AG20443 (cell line): ENCODE data around the gene ARHGEF3.

Source experiments
- DNase-seq: peaks from one replicate; pipeline ENCODE4 v3.0.0; 2012; ENCODE audit warnings: low spot score, mixed read lengths

The ARHGEF3 gene

DNA sequence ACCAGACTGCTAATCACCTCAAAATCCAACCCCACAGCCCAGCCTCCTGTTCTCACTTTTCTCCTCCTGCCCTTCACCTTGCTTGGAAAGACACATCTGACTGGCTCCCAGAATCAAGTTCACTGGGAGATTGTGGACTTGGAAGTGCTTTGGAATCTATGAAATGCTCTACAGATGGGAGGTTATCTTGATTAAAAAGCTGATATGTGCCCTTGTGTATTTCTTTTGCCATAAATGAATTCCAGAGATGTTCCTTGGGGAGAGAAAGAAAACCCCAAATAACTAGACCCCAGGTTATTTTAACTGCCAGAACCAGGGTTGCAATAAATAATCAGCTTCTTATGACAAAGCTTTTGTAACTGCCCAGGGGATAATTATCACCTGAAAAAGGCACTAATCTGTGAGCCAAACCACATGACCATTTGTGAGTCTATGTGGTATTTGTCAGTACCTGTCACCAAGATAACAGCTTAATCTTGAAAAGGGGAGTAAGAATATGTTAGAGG lies 21.7 kb upstream of the ARHGEF3 start:
- DNase-seq = no peak

DNA sequence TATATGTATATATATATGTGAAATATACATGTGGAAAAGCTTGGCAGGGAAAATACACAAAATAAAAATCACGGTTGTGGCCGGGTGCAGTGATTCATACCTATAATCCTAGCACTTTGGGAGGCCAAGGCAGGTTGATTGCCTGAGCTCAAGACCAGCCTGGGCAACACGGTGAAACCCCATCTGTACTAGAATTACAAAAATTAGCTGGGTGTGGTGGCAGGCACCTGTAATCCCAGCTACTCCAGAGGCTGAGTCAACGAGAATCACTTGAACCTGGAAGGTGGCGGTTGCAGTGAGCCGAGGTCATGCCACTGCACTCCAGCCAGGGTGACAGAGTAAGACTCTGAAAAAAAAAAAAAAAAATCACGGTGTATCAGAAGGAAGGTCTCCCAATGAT lies 20.8 kb upstream of the ARHGEF3 start:
- DNase-seq = no peak

DNA sequence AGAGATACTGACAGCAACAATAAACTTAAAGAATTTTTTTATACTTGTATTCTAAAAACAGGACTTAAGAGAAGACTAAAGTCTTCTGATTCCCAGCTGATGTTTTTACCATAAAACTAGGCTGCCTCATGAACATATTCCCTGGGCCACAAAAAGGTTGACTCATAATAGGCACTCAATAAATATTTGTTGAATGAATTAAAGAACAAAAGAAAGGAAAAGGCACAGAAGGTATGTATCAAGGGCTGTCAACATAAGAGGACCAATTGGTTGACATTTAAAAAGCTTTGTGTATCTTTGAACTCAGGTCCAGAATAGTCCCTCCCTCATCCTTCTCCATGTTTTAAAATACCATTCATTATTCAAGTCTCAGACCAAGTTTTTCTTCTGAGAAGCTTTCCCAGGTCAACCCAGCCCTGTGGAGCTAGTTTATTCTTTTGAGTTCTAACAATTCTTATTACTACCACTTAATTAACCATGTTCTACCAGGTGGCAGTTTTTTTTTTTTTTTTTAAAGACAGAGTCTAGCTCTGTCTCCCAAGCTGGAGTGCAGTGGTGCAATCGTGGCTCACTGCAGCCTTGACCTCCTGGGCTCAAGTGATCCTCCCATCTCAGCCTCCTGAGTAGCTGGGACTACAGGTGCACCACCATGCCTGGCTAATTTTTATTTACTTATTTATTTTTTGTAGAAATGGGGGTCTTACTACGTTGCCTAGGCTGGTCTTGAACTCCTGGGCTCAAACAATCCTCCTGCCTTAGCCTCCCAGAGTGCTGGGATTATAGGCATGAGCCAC lies 17.5 kb upstream of the ARHGEF3 start:
- DNase-seq = no peak

DNA sequence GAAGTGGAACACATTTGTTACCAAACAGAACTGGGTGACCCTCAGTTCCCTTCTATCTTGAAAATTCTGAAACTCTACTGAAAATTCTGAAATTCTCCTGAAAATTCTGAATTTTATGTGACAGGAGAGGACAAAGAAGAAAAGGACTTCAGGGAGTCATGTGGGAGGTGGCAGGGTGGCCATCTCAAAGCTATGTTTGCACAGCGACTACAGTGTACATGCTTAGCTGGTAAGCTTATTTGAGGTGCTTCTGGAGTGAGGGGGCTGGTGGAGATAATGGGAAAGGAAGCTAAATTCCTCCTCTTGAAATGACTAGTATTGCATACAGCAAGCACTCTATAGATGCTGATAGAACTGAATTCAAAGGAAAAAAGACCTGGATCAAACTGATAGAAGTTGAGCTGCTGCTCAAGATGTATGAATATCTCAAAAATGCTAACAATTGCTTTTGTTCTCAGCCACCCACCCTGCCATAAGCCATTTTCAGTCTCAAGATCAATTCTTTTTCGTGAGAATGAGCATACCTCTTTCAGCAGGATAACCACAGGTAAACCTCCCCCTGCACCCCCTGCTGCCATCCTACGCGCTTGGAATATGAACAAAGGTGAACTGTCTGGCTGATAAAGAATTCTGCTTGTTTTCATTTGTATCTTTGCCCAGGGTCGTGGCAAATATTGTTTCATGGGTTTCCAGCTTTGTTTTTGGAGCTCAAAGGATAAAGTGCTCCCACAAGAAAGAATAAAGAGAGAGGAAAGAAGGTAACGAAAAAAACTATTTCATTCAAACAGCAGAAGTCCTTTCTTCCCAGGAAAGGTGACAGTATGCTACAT lies 16.6 kb upstream of the ARHGEF3 start:
- DNase-seq = no peak

DNA sequence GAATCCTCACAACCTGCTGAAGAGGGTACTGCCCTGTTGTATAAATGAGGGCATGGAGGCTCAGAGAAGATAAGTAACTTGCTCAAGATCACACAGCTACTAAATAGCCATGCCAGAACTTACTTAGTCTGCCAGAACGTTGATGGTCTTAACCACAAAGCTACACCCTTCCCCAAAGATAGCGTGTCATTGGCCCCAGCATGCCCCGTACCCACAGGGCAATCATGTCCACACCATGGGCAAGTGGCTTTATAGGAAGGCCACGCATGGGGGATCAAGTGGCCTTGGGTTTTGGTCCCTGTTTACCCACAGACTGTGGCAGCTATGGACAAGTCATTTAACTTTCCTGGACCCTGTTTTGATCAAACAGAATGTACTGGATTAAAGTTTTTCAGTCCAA lies 15.9 kb upstream of the ARHGEF3 start:
- DNase-seq = no peak

DNA sequence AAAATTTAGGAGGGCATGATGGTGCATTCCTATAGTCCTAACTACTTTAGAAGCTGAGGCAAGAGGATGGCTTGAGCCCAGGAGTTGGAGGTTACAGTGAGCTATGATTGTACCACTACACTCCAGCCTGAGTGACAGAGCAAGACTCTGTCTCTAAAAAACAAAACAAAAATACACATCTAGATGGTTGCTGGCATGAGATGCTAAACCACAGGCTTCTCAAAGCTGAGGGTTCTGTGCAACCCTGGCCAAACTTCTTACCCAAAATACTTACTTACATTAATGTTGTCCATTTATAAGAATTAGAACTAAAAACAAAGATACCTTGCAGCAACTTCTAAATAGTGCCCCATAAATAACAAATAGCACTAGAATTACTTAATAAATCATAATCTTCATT lies 14.3 kb upstream of the ARHGEF3 start:
- no peak for DNase-seq

DNA sequence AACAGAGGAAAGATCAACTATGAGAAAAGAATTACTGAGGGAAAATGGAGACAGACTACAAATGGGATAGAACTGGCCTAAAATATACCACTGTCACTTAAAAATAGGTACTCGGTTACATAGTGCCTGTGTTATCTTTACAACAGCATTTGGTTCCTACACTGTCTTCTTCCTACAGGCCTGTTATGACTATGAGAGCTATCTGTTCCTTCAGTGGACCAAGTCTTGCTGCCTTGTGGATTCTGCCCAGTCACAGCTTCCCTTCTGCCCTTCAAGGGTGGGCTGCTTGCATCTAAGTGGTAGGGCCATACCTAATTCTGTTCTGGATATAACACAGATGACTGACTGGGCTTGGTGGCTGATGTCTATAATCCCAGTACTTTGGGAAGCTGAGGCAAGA lies 13.8 kb upstream of the ARHGEF3 start:
- no peak for DNase-seq

DNA sequence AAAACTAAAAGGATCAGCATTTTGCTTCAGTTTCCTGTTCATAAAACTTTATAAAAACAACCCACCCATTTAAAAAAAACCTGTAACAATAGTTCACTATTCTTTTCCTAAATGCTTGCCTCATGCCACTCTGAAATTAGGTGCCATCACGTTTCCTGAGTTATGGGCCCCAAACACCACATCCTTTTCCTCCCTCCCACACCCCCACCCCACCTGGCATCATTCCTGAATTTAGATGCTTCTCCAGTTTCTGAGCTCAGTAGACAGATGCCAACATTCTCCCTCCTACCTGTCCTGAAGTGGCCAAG lies 11.9 kb upstream of the ARHGEF3 start:
- no peak for DNase-seq

DNA sequence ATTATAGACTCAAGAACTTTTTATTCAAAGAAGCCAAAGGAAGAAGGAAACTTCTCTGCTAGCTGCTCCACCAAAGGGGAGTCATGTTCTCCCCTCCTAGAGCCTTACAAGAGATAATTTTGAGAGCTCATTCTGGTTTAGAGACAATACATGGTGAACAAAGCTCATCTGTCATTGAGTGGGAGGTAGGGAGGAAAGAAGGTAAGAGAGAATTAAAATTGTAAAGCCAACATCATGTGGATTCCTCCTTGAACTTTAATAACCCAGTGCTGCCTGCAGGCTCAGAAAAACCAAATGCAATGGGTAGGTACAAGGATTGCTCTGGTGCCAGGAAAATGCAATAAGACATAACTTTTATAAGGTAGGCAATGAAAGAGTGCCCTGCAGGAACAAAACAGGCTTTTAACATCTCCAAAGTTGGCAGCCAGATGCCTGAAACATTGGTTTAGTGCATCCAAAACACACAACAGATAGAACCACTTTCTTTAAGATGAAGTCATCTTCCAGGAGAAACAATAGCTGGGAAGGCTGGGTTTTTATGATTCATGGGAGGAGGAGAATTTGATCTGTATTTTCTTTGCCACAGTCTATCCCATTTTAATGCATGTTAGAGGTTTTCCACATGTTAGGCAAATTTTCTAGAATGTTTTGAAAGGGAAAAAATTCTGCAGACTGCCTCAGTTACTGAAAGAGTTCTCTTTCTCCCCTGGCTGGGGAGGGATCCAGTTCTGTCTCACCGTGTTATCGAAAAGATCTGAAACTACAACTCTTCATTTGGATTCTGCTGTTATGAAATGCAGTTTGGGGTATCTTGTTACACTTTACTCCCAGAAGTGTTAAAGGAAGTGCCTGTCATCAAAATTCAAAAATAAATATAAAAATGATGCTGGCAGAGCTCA lies 11.3 kb upstream of the ARHGEF3 start:
- DNase-seq = peak; percentile 22

DNA sequence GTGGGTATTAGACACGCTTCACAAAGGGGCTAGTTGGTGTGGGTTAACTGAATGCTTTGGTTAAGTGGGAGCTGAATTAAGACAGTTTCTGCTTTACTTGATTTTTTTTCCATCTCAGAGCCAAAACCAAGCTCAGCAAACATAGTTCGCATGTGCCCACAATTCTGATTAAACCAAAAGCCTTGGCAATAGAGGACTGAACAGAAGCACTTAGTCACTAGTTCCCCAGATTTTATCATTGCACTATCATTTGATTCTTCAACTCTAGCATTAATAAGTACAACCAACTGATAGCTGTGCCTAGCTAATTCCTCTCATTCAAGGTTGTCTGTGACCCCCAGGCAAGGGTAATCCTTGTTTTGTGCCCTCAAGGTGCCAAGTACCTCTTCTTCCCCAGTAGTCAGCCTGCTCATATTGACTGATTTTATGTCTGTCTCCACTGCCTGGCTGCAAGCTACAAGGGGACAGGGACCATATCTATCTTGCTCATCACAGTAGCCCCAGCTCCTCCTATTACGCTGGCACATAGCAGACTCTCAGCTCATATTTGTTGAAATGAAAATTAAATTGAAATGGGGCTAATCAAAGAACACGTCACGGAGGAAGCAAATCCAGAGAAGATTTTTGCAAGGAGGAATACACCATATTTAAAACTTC lies 9.9 kb upstream of the ARHGEF3 start:
- DNase-seq = no peak

DNA sequence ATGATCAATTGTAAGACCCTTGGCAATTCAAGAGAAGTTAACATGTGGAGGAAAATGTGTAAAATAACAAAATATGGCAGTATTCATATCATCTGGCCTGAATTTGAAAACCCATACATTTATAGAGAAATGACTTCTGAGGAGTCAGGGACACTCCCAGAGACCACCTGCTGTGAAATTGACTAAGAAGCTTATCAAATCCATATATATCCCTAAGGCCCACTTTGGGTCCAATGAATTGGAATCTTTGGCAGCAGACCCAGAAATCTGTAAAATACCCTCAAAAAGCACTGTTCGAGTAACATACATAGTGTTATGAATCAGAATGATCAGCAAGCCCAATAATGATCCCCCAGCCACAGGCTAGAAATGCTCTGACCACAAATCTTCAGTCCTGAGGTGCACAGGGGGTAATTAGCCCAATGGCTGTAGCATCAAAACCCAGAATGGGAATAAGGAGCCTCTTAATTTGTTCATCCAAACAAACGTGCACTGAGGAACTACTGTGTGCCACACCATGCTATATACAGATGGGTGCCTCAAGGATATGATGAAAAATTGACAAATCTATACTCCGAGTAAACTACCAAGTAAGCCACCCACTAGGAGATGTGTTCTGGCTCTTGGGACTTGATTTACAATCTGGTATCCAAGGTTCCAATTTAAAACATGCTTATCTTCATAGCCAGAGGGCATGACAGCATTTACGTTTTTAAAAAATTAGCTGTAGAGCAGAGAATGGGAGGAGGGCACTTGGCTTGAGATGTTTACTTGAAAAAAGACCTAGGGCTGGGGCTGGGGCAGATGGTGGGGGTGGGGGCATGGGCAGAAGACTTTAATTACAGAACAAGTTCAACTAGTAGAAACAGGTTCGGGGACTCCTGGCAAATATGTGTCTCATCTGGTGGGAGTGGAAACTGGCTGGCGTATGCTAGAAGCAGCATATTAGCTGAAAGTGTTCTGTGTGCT lies 9.1 kb upstream of the ARHGEF3 start:
- no peak for DNase-seq

DNA sequence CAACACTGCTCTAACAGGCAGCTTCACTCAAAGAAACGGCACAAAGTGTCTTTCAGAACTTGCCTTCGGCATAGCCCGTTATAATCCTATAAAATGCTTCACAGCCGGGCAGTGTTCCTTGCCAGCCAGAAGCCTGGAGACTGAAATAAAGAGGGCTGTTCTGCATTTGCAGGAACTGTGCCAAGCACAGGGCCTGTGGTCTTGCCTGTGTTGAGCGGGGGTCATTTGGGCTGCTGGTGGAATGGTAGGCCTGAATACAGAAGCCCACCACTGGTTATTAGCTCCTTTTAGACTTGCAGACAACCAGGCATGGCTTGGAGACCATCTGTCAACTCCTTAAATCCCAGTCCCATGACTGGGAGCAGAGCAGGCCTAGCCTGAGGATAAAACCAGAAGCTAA lies 4.7 kb upstream of the ARHGEF3 start:
- DNase-seq = no peak

DNA sequence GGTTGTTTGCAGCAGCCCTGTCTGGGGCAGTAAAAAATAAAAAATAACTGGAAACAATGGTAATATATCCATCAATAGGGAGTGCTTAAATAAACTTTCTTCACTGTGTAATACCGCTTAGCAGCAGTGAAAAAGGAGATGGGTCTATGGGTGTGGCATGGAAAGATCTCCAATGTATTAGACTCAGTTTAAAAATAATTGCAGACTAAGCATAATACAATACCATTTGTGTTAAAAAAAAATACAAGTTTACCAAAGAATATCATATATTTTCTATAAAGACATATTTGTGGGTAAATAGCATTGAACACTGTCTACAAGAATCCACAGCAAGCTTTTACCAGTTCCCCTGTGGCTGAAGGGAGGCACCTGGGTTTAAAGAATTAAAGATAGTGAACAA lies 1.0 kb upstream of the ARHGEF3 start:
- DNase-seq = no peak

DNA sequence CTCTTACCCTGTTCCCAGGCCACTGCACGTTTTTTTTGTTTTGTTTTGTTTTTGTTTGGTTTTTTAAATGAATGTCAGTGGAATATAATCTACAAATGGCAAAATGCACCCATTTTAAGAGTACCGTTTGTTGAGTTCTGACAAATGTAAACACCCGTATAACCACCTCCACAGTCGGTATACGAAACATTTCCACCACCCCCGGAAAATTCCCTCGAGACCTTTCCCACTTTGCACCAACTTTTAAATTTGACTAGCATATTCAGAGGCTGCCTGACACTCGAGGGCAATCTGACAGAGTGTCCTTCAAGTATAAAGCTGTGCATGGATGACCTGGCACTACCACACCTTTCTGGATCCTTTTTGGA lies 613 bp upstream of the ARHGEF3 start:
- DNase-seq = no peak

DNA sequence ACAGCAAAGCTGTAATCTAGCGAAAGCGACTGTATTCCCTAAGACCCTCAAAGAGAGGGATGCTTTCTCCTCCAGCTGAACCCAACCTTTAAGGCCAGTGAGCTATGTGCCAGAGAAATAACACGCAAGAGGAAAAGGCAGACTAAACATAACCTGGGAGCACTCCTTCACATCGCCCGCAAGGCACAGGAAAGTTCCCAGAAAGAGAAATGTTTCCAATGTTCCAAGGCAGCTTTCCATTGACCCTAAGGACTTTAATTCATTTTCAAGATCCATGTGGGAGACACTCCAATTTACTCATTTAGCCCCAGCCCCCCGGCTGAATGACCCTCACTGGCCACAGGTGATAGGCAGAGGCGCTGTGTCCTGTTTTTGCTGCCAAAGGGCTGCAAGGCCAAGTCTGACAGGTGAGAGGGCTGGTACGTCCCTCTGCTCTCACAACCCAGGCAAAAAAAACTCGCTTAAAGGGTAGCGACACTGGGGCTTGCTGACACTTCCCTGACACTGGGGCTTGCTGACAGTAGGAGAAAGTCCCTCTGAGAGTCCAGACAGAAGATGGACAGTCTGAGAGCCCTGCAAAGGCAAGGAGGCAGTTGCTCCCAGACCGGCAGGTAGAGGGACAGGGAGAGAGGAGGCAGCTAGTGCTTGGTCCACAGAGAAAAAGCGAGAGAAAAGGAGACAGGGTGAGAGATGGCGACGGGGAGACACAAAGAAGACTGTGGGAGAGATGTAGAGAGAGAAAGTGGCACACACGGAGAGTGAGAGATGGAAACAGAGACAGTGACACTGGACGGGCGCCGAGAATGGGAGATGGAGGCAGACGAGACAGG lies 702 bp downstream of the ARHGEF3 start:
- no peak for DNase-seq

DNA sequence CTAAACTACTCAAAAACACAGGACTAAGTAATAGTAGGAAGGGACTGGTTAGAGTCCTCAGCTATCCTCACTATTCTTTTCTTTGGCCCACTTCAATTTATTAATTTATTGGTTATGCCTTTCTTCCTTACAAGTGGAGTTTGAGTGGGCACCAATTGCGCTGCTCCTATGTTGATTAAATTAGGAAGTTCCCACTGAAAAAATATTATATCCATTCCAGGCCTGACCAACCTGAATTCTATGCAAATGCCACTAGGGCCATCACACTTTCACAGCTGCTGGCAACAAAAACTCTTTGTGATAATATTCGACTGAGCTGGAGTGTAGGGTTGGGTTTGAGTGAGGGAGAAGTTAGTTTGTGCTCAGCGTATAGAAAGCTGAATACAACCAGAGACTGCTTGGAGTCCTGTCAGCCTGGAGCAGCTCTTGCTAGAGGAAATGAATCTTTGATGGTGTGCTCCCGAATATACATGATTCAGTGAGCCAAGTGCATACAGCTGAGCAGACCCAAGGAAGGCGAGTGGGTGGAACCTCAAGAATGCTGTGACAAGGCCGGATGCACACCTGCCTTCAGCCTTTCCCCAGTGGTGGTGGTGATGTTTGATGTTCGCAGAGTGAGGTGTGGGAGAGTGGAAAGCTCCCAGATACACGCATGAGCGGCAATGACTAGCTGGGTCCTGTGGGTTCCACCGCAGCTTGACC lies 1.5 kb downstream of the ARHGEF3 start:
- no peak for DNase-seq

DNA sequence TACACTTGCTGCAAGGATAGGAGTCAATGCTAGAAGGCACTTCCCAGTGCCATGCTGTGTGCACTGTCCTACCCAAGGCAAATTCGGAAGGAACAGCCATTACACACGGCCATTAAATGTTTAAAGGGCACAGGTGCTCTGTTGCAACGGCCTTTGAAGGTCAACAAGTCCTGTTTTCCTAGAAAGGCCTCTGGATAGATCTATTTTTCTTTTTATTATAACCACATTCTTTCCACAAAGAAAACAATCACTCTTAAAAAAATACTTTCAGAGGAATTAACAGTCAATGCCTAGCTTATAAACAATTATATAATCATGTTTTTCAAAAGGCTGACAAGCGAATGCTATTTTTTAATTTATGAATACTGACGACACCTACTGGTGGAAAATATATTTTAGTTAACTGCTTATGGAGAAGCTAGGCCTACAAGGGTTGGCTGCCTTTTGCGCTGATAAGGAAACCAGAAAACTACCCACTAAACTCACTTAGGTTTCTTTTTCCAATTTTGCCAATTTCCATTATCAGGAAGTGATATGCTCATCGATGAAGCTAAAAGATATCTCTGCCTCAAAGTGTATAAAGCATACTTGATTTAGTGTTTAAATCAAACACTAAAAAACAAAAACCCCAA lies 2.4 kb downstream of the ARHGEF3 start:
- DNase-seq = peak; percentile 48

DNA sequence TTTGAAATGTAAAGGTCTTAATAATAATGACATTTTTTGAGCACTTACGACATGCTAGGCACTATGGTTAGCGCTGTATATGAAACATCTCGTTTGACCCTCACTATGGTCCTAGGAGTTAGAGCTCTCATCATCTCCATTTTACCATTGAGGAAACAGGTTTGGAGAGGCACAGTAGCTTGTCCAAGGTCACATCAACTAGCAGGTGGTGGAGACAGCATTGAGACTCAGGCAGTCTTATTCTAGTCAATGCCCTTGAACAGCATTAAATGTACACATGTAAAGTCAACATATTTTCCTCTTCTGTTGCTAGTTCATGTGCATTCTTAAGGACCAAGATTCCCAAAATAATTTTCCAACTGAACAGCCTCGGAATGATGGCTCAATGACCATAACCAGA lies 4.8 kb downstream of the ARHGEF3 start:
- no peak for DNase-seq

DNA sequence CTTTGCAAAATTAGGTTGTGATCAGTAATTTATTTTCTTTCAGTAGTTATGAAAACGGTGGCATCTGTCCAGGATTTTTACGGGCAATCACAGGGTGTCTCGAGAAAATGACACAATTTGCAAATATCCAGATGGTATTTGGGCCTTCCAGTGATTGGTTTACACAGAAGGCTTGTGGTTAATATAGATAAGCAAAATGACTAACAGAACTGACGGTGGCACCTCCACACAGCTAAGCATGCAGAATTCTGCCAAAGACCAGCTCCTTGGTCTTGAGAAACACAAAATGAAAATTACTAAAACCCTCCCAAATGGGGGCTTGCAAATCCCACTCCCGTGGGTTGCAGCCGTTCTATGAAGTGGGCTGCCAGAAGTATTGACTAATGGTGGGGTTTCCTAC lies 5.5 kb downstream of the ARHGEF3 start:
- peak; percentile 52 for DNase-seq
